Left cardiac atrium (tissue), 4 donors: ENCODE data around the gene ZNF83. TPM values are rescaled to one million over a fixed set of nuclear protein-coding genes. Genes with fewer than 3 reads are reported as not detected.
"Not testable (repeated sequence)": the region's sequence is repeated elsewhere in the genome, so short reads cannot be mapped to it uniquely, and the experiment has no call there.

Source experiments
- ATAC-seq, 2 donors: fragments of 200-7000 bp; cut with Tn5 transposase; one replicate each; pipeline ENCODE4 v1.9.1; 2020; ENCODE audit warnings: mild to moderate bottlenecking in 2 of 2, moderate library complexity in 2 of 2
- DNase-seq: peaks from one replicate; pipeline ENCODE4 v3.0.0-alpha.2; 2020
- intact Hi-C, 2 donors: fragments of 100-400 bp; cut with DNase I; formaldehyde crosslinking; loops; one replicate each; pipeline versions ENCODE4 v1.14.1 to v1.15.1; 2022 to 2023
- long read RNA-seq: library from polyadenylated mRNA; unstranded; transcript quantifications from one replicate; pipeline ENCODE4 v2.0.0, GENCODE V29; 2021
- total RNA-seq, 2 donors: library from RNA; stranded (reverse); fragmentation: NEBNext Ultra II Directional; extraction: Animal tissue kit (Norgen Biotek cat#: 25700); gene quantifications; one replicate each; pipeline ENCODE4 v1.2.1, GENCODE V29; 2021
- donor health status: DM: no; HTN: yes; CAD: no.
- donor health status: DM: no; HTN: yes; CAD: no; lungs with severe emphysema.
- donor health status: DM: yes; HTN: yes; CAD: no.
- donor health status: Dilated cardiomyopathy.

The ZNF83 gene
- 10 to 100 TPM; 18.2 to 19.3 TPM for total RNA-seq
- long read RNA-seq, partial matches to known transcripts: 1 of 7 reads
- long read RNA-seq, other reads (novel, unspliced or antisense): 4 of 7 reads

- peak; percentile 99 for DNase-seq
- intact Hi-C loops: no loop called here
- peak; percentile 99 to 100 for ATAC-seq
These were observed at the start of gene ZNF83 for GRCh38 chr19:52637718-52638585. Gene ZNF83 (minus strand): TSS chr19:52638355.

- intact Hi-C loops: no loop called here
- no peak for DNase-seq
- no peak for ATAC-seq
These were observed 49.5 kb upstream of the ZNF83 start for GRCh38 chr19:52687684-52688083.

GRCh38 chr19:52685811-52686210, 47.7 kb upstream of the ZNF83 start:
- no peak for ATAC-seq
- intact Hi-C loops: no loop called here
- DNase-seq: no peak

GRCh38 chr19:52681216-52681615, 43.1 kb upstream of the ZNF83 start:
- intact Hi-C loops, ATAC-seq, DNase-seq: not testable (repeated sequence)

GRCh38 chr19:52679598-52679997, 41.4 kb upstream of the ZNF83 start:
- no peak for DNase-seq
- intact Hi-C loops: no loop called here
- ATAC-seq: no peak

DNA sequence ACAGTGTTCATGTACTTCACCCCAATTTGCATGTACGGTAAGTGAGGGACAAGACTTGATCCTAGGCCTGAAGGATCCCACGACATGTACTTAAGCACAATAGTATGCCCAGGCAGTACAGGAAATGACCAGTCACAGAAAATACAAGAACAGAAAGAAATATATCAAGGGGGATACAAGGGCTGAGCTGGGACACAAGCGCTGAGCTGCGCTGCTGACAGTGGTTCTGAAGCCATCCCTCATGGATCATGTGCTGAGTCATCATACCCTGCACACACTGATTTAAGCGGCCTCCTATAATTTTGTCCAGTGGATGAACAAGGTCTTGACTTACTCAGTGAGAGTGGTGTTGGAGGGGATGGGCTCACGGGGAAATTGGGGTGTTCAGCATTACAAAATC, 37.1 kb upstream of the ZNF83 start:
- DNase-seq, intact Hi-C loops, ATAC-seq: not testable (repeated sequence)

DNA sequence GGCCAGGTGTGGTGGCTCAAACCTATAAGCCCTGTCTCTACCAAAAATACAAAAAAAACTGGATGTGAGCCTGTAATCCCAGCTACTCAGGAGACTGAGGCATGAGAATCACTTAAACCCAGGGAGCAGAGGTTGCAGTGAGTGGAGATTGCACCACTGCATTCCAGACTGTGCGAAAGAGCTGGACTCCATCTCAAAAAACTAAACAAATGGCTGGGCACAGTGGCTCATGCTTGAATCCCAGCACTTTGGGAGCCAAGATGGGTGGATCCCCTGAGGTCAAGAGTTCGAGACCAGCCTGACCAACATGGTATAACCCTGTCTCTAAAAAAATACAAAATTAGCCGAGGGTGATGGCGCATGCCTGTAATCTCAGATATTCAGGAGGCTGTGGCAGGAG, 34.9 kb upstream of the ZNF83 start:
- intact Hi-C loops: no loop called here
- DNase-seq: no peak
- ATAC-seq: no peak

GRCh38 chr19:52670046-52670445, 31.9 kb upstream of the ZNF83 start:
- DNase-seq (no peak), ATAC-seq (no peak)
- intact Hi-C loops: no loop called here

GRCh38 chr19:52669586-52669985, 31.4 kb upstream of the ZNF83 start:
- no peak for ATAC-seq
- intact Hi-C loops: no loop called here
- no peak for DNase-seq

DNA sequence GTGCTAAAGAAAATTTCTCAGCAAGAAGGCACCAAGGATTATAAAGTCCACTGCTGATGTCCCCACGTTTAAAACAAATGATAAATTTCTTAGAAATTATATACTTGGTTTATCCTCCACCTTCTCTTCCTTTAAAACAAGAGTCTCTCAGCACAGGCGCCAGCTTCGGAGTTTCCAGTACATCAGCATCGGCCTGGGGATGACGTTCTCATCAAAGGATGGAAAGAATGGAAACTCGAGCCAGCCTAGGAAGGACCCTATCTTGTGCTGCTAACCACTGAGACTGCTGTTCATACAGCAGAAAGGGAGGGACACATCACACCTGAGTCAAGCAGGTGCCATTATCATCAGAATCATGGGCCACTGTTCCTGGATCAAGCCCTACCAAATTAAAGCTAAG, 29.8 kb upstream of the ZNF83 start:
- intact Hi-C loops: no loop called here
- DNase-seq (no peak), ATAC-seq (no peak)

GRCh38 chr19:52666506-52666905, 28.4 kb upstream of the ZNF83 start:
- DNase-seq (no peak), ATAC-seq (no peak)
- intact Hi-C loops: no loop called here

- intact Hi-C loops: no loop called here
- no peak for ATAC-seq
- DNase-seq: no peak
These were observed 27.4 kb upstream of the ZNF83 start for GRCh38 chr19:52665529-52665928.

DNA sequence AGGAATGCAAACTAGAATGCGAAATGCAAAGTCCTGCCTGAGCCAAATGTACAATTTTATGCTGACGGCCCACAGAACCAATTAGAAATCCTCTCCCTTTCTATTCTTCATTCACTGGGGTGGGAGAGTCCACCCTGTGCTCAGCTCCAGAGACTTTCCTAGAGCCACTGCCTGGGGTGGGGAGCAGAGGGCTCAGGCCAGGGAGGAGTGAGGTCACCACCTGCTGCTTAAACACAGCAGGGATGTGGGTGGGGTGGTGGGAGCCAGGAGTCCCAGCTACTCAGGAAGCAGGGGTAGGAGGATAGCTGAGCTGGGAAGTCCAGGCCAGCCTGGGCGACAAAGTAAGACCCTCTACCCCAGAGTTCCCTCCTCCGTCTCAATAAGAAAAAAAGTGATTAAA, 26.9 kb upstream of the ZNF83 start:
- intact Hi-C loops: no loop called here
- ATAC-seq (no peak), DNase-seq (no peak)

GRCh38 chr19:52664461-52664860, 26.3 kb upstream of the ZNF83 start:
- DNase-seq (no peak), ATAC-seq (no peak)
- intact Hi-C loops: no loop called here

DNA sequence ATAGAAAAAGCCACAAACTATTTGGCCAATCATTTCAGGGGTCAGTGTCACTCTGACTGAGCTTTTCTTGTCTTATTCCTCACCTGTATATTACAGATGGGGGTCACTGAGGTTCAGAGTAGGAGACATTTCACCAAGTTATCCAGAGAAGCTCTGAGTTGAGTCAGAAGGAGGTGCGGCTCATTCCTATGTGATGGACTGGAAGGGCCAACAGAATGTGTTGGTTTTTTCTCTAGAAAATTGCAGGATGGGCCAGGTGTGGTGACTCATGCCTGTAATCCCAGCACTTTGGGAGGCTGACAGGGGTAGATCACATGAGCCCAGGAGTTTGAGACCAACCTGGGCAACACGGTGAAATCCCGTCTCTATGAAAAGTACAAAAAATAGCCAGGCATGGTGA, 24.5 kb upstream of the ZNF83 start:
- DNase-seq: no peak
- ATAC-seq: no peak
- intact Hi-C loops: no loop called here

- ATAC-seq: no peak
- no peak for DNase-seq
- intact Hi-C loops: no loop called here
These were observed 22.8 kb upstream of the ZNF83 start for GRCh38 chr19:52660981-52661380.

DNA sequence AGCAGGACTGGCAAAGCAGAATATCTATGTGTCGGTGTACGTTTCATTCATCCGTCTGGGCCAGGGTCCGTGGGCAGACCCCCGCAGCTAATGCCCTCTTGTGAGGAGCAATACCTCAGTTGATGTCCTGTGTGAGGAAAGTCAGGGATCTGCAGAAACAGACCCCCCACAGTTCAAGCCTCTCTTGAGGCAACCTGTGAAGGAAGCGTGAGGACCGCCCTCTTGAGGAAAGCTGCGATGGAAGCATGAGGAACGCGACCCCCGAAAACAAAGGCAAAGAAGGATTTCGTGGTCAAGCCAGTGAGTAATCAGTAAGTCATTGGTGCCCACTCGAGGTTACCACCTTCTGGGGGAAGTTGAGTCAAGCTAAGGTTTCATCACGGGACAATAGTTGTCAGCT, 20.9 kb upstream of the ZNF83 start:
- ATAC-seq: no peak
- no peak for DNase-seq
- intact Hi-C loops: no loop called here

DNA sequence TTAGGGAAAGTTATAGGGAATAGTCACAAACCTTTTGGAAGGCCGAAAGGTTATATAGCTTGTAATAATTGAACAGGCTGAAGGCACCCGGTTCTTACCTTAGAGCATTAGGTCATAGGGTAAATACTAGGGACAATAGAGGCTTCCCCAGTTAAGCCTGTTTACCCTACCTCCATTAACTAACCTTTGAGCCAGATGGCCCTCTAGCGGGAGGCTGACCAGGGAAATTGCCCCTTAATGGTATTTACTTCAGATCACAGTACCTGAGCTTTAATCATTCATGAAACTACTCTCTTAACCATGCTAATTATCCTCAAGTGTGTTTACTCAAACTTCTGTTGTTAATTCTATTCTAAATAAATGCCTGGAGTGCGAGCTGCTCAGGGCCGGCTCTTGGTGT, 20.4 kb upstream of the ZNF83 start:
- no peak for ATAC-seq
- no peak for DNase-seq
- intact Hi-C loops: no loop called here

DNA sequence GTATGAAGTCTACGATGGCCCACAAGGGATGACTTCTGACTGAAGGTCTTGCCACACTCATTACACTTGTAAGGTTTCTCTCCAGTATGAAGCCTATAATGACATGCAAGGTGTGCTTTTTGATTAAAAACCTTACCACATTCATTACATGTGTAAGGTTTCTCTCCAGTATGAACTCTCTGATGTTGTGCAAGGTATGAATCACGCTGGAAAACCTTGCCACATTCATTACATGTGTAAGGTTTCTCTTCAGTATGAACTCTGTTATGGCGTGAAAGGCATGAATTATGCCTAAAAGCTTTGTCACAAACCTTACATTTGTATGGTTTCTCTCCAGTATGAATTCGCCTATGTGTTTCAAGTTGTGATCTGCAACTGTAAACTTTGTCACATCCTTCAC, 15.0 kb upstream of the ZNF83 start:
- DNase-seq (no peak), ATAC-seq (no peak)
- intact Hi-C loops: no loop called here

DNA sequence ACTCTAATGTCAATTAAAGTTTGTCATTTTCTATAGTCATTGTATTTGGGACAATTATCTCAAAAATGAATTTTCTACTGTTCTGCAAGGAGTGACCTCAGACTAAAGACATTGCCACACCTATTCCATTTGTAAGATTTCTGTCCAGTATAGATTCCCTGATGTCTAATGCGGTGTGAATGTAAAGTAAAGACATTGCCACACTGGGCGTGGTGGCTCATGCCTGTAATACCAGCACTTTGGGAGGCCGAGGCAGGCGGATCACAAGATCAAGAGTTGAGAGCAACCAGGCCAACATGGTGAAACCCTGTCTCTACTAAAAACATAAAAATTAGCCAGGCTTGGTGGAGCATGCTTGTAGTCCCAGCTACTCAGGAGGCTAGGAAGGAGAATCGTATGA, 13.8 kb upstream of the ZNF83 start:
- ATAC-seq (no peak), DNase-seq (no peak)
- intact Hi-C loops: no loop called here

- intact Hi-C loops: no loop called here
- DNase-seq (no peak), ATAC-seq (no peak)
These were observed 10.3 kb upstream of the ZNF83 start for GRCh38 chr19:52648336-52649016.
